HG03575 (cell line): Measurements from ENCODE around the gene XYLB.
"Not testable (repeated sequence)": the region's sequence is repeated elsewhere in the genome, so short reads cannot be mapped to it uniquely, and the experiment has no call there.

Source experiments
- ATAC-seq: cut with Tn5 transposase; IDR thresholded peaks from one replicate; pipeline ENCODE4 v1.9.1; 2021; ENCODE audit not compliant: unreplicated experiment, insufficient number of reproducible peaks, low FRiP score; ENCODE audit errors: extremely low read depth

Gene XYLB

DNA sequence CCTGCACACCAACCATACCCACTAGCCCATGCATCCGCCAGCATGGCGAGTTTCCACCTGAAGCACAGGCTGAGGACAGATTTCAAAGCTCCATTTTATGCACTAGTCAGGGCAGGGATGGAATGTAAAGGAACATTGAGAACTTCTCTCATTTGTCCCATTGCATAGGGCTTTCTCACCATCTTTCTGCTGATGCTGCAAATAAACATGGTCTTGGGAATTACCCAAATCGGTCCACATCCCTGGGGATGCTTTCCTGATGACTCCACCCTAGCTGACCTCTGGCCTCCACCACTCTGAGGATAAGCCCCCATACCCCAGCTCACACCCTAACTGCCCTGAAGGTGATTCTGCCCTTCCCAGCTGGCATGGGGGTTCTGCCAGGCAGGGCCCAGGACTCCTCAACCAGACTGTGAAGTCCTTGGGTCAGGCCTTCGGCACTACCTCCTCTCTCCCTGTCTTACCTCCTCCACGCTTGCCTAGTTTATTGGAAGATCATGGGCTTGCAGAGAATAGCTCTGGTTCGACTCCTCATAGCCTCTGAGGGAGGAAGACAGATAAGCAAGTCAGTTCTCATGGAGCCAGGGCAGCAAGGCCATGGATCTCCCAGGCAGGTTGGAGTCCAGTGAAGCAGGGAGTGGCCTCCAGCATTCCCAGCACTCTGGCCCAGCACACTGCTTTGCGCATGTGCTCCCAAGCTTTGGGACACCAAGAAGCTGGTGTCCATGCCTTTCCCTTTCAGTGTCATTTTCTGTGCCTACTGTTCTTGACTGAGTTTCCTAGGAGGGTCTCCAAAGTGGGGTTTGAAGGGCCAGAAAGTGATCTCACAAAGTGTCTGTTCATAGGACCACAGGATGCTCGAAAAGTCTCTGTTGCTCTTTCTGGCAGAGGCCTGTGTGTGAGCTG is 27.6 kb upstream of the XYLB start:
- ATAC-seq = no peak

DNA sequence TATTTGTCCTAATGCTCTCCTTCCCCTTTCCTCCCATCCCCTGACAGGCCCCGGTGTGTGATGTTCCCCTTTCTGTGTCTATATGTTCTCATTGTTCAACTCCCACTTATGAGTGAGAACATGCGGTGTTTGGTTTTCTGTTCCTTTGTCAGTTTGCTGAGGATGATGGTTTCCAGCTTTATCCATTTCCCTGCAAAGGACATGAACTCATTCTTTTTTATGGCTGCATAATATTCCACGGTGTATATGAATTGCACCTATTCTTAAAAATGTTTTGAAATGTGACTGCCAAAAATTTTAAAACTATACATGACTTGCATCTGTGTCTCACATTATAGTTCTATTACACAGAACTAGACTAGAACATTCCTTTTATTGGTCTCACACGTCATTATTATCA is 25.9 kb upstream of the XYLB start:
- not testable (repeated sequence) for ATAC-seq

DNA sequence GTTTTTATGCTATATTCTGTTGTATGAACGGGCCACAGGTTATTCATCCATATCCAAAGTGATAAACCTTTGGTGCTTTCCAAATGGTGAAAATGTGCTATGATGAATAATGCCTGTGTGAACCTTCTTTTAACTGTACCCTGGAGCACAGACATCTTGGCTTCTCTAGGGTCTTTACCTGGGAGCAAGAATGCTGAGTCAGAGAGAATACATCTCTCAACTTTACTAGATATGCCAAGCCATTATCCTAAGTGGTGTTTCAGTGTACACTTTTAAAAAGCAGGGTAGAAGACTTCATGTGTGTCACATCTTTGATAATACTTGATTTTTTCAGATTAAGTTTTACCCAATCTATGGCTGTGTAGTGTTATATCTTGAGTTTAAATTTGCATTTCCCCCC is 23.5 kb upstream of the XYLB start:
- no peak for ATAC-seq

DNA sequence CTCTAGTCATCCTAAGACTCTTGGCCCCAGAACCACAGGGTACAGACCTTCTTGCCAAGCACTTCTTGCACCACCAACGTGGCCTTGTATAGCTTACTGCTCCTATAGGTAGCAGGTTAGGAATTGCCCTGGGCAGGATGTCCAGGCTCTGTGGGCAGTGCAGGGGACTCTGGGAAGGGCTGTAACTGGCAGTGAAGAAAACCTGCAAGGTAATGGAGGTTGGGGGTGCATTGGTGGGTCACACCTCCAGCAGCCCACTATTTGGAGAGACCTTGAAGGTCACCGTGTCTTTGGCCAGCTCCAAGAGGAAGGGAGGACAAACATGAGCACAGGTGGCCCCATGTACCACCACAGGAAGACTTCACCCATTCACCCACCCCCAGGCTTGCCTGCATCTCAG is 21.3 kb upstream of the XYLB start:
- ATAC-seq = no peak

DNA sequence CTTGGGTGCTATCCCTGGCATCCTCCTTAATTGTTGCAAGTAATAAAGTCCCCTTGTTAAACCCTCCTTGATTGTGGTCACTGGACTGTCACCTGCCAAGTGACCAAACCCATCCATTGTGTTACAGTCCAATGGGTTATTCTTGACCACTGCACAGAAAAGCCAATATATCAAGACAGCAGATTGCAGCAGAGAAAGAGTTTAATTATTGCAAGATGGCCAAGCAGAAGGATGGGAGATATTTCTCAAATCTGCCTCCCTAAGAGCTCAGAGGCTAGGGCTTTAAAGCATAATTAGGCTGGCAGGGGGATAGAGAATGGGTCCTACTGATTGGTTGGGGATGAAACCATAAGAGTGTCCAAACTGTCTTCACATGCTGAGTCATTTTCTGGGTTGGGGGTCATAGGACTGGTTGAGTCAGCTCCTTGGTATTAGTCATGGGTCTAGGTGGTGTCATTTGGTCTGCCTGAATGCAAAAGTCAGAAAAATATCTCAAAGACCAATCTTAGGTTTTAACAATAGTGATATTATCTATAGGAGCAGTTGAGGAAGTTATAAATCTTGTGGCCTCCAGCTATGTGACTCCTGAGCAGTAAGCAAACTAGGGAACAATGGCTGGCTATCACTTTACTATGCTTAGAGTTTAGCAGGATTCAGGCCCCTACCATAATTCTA is 19.1 kb upstream of the XYLB start:
- ATAC-seq = no peak

DNA sequence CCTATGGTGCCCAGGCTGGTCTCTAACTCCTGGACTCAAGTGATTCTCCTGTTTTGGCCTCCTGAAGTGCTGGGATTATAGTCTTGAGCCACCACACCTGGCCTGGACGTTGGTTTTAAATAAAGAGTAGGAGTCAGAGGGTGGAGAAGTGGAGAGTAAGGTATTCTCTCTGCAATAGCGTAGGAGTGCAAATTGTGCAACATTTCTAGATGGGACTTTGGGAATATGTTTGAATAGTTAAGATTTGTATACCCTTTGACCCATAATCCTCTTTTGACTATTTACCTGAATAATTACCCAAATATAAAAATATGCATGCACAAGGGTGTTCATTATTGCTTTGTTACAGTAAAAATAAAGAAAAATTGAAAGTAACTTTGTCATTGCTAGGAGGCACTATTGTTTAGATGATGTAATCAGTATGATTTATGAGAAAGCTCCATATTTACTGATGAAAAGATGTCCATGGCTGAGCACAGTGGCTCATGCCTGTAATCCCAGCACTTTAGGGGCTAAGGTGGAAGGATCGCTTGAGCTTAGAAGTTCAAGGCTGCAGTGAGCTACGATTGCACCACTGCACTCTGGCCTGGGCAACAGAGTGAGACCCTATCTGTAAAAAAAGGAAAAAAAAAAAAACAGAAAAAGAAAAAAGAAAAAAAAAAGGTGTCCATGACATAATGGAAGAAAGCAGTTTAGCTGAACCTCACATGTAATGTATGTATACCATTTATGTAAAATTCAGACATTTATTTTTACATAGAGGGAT is 15.1 kb upstream of the XYLB start:
- no peak for ATAC-seq

DNA sequence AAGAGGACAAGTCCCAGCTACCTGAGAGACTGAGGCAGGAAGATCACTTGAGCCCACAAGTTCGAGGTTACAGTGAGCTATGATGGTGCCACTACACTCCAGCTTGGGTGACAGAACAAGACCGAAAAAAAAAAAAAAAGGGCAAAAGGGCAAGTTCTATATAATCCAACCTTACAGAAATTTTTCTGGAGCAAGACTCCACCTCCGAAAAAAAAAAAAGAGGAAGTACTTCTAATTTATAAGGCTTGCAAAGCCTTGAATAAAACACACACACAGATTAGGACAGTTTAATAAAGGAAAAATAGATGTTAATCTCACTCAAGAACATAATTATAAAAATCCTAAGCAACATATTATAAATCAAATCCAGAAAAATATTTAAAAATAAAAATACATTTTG is 14.4 kb upstream of the XYLB start:
- ATAC-seq = no peak

DNA sequence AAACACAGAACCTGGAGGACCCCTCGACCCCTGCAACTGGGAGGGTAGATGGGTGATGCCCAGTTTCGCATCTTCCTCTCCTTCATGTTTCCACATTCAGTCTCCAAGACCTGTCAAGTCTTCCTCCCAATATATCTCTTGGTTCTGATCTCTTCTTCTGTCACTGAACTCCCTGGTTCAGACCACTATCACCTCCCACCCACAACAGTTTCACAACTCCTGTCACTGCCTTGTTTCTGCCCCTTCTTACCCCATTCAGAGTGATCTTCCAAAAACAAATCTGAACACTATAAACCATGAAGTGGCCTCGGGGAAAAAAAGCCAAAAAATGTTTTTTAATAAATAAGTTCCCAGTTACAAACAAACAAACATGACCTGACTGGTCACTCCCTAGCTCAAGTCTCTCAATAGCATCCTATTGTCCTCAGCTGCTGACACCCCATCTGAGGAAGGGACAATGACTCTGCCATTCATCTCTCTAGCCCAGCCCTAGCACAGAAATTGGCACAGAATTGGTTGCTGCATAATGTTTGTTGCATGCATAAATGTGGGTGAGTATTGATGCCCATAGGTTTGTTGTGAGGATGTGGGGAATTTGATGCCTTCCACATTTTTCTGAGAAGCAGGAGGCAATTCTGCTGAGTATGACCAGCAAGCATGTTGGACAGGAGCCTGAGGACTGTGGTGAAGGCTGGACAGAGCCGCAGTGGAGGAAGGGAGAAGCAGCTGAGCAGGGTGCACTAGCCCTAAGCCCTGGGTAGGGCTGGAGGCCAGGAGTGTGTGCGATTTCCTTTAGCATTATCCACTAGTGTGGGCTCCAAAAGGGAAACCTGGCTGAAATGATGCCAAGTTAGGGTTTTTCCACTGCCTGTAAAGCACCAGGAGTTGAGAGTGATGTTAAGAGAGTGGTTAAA is 12.2 kb upstream of the XYLB start:
- ATAC-seq = no peak

DNA sequence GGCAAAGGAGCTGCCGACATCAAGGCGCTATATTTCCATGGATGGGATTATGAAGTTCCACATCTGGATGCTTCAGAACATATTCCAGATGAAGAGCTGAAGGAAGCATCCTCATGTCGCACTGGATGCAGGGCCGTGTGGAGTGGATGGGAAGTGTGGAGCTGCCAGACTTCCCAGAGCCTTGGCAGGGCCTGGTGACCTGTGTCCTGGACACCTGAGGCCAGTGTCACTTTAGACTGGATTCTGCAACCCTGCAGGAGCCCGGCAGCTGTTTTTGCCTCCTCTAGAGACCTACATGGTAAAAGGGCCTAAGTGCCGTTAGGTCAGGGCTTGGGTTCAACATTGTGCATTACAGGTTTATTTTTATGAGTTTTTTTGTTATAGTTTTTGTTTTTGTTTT is 11.3 kb upstream of the XYLB start:
- ATAC-seq = no peak

DNA sequence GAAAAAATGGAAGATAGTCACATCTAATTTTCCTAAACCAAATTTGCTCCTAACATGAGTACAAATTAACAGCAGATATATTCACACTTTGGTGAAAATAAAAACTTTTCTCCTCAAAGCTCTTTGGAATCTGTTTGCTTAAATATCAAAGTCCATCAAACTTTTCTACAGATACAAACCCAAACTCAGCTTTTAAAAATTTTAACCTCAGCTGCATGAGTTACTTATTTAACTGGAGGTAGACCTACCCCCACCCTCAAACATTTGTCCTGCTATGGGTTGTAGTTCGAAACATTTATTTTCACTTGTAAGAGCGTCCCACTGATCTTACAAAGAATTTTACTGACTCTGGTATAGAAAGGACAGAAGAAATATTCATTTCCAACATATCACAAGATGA is 8.9 kb upstream of the XYLB start:
- ATAC-seq = no peak

DNA sequence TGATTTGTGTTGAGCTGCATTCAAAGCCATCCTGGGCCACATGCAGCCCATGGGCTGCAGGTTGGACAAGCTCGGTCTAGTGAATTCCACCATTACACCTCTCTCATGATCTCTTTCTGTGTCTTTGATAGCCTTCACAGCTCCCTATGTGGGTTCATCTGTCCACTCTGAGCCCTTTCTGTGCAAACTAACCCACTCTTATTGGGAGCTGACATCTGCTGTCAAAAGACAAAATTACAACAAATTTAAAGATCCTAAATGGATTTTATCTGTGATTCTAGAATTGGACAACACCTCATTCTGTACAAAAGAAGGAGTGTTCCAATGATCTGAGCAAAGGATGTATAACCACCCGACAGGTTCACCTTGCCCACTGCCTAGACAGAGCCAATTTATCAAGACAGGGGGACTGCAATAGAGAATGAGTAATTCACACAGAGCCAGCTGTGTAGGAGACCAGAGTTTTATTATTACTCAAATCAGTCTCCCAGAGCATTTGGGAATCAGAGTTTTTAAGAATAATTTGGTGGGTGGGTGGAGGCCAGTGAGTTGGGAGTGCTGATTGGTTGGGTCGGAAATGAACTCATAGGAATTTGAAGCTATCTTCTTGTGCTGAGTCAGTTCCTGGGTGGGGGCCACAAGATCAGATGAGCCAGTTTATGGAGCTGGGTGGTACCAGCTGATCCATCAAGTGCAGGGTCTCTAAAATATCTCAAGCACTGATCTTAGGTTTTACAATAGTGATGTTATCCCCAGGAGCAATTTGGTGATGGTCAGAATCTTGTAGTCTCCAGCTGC is 2.6 kb upstream of the XYLB start:
- ATAC-seq = no peak

DNA sequence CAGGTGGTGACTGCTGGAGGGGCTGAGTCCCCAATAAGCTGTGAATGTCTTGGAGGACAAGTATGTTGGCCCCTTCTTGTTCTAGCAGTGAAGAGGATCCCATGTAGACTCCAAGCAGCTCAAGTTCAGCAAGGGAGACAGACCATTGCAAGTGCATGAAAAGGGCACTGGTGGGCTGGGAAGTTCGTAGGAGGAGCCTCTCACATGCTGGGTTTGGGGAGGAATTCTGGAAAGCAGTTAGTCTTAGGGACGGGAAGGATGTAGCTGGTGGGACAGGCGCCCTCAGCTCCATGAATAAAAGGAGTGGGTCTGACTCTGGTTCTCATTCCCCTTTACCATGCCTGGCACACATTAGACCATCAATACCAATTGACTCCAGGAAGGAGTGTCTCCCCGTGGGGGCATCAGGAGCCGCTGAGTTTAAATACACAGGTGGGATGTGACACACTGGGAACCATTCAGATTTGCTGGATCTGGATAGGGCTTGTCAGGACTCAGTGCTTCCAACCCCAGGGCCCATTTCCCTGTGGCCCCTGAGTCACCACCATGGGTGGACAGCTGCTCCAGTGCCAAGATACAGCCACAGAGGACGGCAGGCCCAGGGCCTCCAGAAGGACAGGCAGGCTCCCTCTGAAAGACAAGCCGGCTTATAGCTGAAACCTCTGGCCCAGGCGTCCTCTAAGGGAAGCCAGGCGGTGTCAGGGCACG is 552 bp upstream of the XYLB start:
- ATAC-seq = no peak

DNA sequence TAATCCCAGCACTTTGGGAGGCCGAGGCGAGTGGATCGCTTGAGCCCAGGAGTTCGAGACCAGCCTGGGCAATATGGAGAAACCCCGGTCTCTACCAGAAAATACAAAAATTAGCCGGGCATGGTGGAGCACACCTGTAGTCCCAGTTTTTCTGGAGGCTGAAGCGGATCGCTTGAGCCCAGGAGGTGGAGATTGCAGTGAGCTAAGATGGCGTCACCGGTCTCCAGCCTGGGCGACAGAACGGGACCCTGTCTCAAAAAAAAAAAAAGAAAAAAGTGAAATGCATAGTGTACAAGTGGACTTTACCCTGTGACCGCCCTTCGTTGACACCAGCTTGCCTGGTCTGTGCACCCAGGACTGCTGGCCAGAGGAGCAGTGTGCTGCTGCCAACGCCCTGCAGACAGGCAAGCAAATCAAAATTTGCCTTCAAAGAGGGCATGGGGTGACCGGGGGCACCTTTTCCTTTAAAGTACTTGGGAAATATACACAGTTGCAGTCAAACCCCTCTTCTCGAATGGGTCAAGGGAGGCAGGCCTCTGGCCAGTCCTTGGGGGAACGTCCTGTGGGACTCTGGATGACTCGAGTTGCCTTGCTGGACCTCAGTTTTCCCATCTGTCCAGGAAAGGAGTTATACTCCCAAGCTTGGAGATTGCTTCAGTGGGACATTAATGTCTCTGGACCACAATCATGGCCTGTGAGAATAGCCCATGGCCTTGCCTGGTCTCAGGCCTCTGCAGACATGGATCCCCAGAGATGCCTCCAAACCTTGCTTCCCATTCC is 1.0 kb downstream of the XYLB start:
- ATAC-seq = no peak

DNA sequence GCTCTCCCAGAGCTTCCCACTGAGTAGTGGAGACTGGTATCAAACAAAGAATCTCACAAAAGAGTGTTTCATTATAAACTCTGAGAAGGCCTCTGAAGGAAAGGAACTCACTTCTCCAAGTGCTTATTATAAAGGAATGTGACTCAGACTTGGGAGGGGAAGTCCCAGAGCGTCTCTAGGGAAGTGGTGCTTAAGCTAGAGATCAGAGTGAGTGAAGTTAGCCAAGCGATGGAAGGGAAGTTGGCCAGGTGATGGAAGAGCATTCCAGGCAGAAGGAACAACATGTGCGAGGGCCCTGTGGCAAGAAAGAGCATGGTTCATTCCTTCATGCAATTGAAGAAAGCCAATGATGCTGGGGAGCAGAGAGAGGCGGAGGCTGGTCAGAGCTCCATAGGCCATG is 2.3 kb downstream of the XYLB start:
- ATAC-seq = no peak

DNA sequence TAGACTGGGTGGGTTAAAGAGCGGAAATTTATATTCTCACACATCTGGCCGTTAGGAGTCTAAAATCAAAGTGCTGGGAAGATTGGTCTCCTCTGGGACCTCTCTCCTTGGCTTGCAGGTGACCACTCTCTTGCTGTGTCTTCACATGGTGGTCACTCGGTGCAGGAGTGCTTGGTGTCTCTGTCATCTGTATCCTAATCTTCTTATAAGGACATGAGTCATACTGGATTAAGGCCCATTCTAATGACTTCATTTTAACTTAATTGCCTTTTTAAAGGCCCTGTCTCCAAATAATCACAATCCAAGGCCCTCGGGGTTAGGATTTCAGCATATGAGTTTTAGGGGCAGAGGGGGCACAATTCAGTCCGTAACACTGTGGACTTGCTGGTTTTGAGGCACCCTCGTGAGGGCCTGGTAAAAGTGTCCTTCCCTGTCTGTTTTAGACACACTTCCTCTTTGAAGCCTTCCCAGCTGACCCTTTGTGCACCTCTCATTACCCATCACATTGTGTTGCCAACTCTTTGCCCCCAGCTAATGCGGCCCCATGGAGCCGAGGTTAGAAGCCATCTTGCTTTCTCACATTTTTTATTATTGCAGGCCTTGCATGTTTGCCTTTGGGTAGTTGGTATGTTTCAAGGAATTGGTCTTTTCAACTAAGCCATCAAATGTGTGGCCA is 3.2 kb downstream of the XYLB start:
- no peak for ATAC-seq

DNA sequence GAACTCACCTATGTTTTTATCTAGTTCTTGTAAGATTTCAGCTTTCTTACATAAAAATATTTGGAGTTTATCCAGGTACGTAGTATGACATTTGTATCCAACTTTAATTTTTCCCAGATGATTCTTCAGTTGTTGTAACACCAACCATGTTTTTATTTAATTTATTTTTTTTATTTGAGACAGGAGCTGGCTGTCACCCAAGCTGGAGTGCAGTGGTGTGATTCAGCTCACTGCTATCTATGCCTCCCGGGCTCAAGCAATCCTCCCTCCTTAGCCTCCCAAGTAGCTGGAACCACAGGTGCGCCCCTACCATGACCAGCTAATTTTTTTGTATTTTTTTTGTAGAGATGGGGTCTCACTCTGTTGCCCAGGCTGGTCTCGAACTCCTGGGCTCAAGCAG is 6.6 kb downstream of the XYLB start:
- no peak for ATAC-seq
